ENCODE results near the gene GINS1. TPM values are rescaled to one million over a fixed set of nuclear protein-coding genes. Genes with fewer than 3 reads are reported as not detected.

GINS1 gene
- total RNA-seq, 2 experiments from 2014 or later = 22.8 to 29.9 TPM

- BruUV-seq (replicated peaks) = no TSS peak
- ChIA-PET POLR2A (interaction anchor here (0.6 kb wide), 1 partner anchor 11 kb away, joined by 3 read pairs; no protein-coding TSS in a partner anchor), CTCF (ENCODE audit: unreplicated experiment) (no interaction called here)
- peaks cover 85% of the 10 kb centered on the region for H3K36me3 ChIP-seq (ENCODE audit: insufficient read depth, low read length)
- H3K79me2 ChIP-seq (ENCODE audit: insufficient read depth, low read depth, low read length) = no peaks in the 10 kb centered on the region
- peaks cover 3% of the 10 kb centered on the region for H3K4me1 ChIP-seq (ENCODE audit: insufficient read depth, low read length, poor library complexity, severe bottlenecking)
- no peak overlapping the region for H3K27ac ChIP-seq (ENCODE audit: low read depth, low read length, poor library complexity, severe bottlenecking)
- no peak for DNase-seq (ENCODE audit: low spot score)
- no peaks in the 10 kb centered on the region; the same call in 1 of the 2 replicates for H4K20me1 ChIP-seq (ENCODE audit: insufficient read depth, low read length)
- H3K9me3 ChIP-seq (ENCODE audit: low read length) = peaks cover 21% of the 10 kb centered on the region
- no peaks in the 10 kb centered on the region for H3K9me2 ChIP-seq (ENCODE audit: insufficient read depth, low read length)
- no peak overlapping the region for H2AFZ ChIP-seq (ENCODE audit: low read length)
- intact Hi-C loops (cut with micrococcal nuclease; ENCODE audit: unreplicated experiment) = no loop called here
- H3K4me2 ChIP-seq (ENCODE audit: low read length) = no peak overlapping the region
- no peak overlapping the region for H3K4me3 ChIP-seq (ENCODE audit: low read depth, low read length, poor library complexity, severe bottlenecking)
- TF ChIP-seq EZH2phosphoT487 (IDR thresholded peaks at IDR 0.05; ENCODE audit: borderline replicate concordance, low read depth, low read length) = no peak
- TF ChIP-seq, protein P1, sequence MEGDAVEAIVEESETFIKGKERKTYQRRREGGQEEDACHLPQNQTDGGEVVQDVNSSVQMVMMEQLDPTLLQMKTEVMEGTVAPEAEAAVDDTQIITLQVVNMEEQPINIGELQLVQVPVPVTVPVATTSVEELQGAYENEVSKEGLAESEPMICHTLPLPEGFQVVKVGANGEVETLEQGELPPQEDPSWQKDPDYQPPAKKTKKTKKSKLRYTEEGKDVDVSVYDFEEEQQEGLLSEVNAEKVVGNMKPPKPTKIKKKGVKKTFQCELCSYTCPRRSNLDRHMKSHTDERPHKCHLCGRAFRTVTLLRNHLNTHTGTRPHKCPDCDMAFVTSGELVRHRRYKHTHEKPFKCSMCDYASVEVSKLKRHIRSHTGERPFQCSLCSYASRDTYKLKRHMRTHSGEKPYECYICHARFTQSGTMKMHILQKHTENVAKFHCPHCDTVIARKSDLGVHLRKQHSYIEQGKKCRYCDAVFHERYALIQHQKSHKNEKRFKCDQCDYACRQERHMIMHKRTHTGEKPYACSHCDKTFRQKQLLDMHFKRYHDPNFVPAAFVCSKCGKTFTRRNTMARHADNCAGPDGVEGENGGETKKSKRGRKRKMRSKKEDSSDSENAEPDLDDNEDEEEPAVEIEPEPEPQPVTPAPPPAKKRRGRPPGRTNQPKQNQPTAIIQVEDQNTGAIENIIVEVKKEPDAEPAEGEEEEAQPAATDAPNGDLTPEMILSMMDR (conservative IDR thresholded peaks at IDR 0.05; ENCODE audit: low read length) = no peak
These were observed 37.1 kb downstream of the GINS1 start for GRCh38 chr20:25444556-25444955.

- Histone ChIP-seq H3K4me2 (ENCODE audit: low read length) (no peak overlapping the region), H3K4me1 (ENCODE audit: insufficient read depth, low read length, poor library complexity, severe bottlenecking) (no peaks in the 10 kb centered on the region), H4K20me1 (ENCODE audit: insufficient read depth, low read length) (no peaks in the 10 kb centered on the region), H3K79me2 (ENCODE audit: insufficient read depth, low read depth, low read length) (no peaks in the 10 kb centered on the region), H3K36me3 (ENCODE audit: insufficient read depth, low read length) (peaks cover 66% of the 10 kb centered on the region), H2AFZ (ENCODE audit: low read length) (no peak overlapping the region), H3K9me3 (ENCODE audit: low read length) (peaks cover 21% of the 10 kb centered on the region), H3K4me3 (ENCODE audit: low read depth, low read length, poor library complexity, severe bottlenecking) (no peak overlapping the region), H3K9me2 (ENCODE audit: insufficient read depth, low read length) (no peaks in the 10 kb centered on the region), H3K27ac (ENCODE audit: low read depth, low read length, poor library complexity, severe bottlenecking) (no peak overlapping the region)
- TF ChIP-seq, protein P1 (conservative IDR thresholded peaks at IDR 0.05; ENCODE audit: low read length) = no peak
- no peak for TF ChIP-seq EZH2phosphoT487 (IDR thresholded peaks at IDR 0.05; ENCODE audit: borderline replicate concordance, low read depth, low read length)
- ChIA-PET POLR2A (no interaction called here), CTCF (ENCODE audit: unreplicated experiment) (no interaction called here)
- intact Hi-C loops (cut with micrococcal nuclease; ENCODE audit: unreplicated experiment) = no loop called here
- no peak for DNase-seq (ENCODE audit: low spot score)
- no TSS peak for BruUV-seq (replicated peaks)
These were observed 40.2 kb downstream of the GINS1 start for GRCh38 chr20:25447671-25448070.

- Histone ChIP-seq H3K4me1 (ENCODE audit: insufficient read depth, low read length, poor library complexity, severe bottlenecking) (no peaks in the 10 kb centered on the region), H3K36me3 (ENCODE audit: insufficient read depth, low read length) (peaks cover 24% of the 10 kb centered on the region), H2AFZ (ENCODE audit: low read length) (no peak overlapping the region), H3K9me3 (ENCODE audit: low read length) (peaks cover 20% of the 10 kb centered on the region), H3K4me3 (ENCODE audit: low read depth, low read length, poor library complexity, severe bottlenecking) (no peak overlapping the region), H3K4me2 (ENCODE audit: low read length) (no peak overlapping the region), H4K20me1 (ENCODE audit: insufficient read depth, low read length) (no peaks in the 10 kb centered on the region), H3K27ac (ENCODE audit: low read depth, low read length, poor library complexity, severe bottlenecking) (no peak overlapping the region), H3K79me2 (ENCODE audit: insufficient read depth, low read depth, low read length) (no peaks in the 10 kb centered on the region), H3K9me2 (ENCODE audit: insufficient read depth, low read length) (no peaks in the 10 kb centered on the region)
- ChIA-PET POLR2A (no interaction called here), CTCF (ENCODE audit: unreplicated experiment) (no interaction called here)
- DNase-seq (ENCODE audit: low spot score) = no peak
- TF ChIP-seq, protein P1 (conservative IDR thresholded peaks at IDR 0.05; ENCODE audit: low read length) = no peak
- TF ChIP-seq EZH2phosphoT487 (IDR thresholded peaks at IDR 0.05; ENCODE audit: borderline replicate concordance, low read depth, low read length) = no peak
- intact Hi-C loops (cut with micrococcal nuclease; ENCODE audit: unreplicated experiment) = no loop called here
- BruUV-seq (replicated peaks) = no TSS peak
These were observed 44.9 kb downstream of the GINS1 start for GRCh38 chr20:25452333-25452732.

All from OCI-LY7 (cell line).